SU-DHL-6 (cell line): Measurements from ENCODE around the gene LPGAT1.

Experiments used
- H2AFZ ChIP-seq: fragments of 200-600 bp; sonication (generic); 2 replicates; pipeline ENCODE4 v1.6.1; 2014; ENCODE audit warnings: low read depth, mild to moderate bottlenecking, moderate library complexity, mixed read lengths, antibody characterized with exemption, low read length; ENCODE audit not compliant: severe bottlenecking
- H3F3A ChIP-seq: fragments of 200-600 bp; shearing (Covaris generic); 2 replicates; pipeline ENCODE4 v1.6.0; 2016; ENCODE audit warnings: antibody characterized with exemption, mild to moderate bottlenecking; ENCODE audit not compliant: insufficient read depth
- H3K27ac ChIP-seq: fragments of 200-600 bp; sonication (generic); 2 replicates; pipeline ENCODE4 v1.5.1; 2016; ENCODE audit warnings: low read depth, mild to moderate bottlenecking, low read length, moderate library complexity, mixed read lengths
- H3K27me3 ChIP-seq: fragments of 200-600 bp; sonication (generic), shearing (Covaris generic); 2 replicates; pipeline ENCODE4 v1.6.0; 2014; ENCODE audit warnings: mild to moderate bottlenecking, low read length
- H3K36me3 ChIP-seq: fragments of 200-600 bp; sonication (generic); 2 replicates; pipeline ENCODE4 v1.6.1; 2014; ENCODE audit warnings: mild to moderate bottlenecking, low read length, mixed read lengths
- H3K4me2 ChIP-seq: fragments of 300-600, 200-600 bp; shearing (Covaris generic), sonication (generic); 2 replicates; pipeline ENCODE4 v1.6.0; 2014; ENCODE audit warnings: low read length, low read depth, mild to moderate bottlenecking; ENCODE audit not compliant: poor library complexity, severe bottlenecking
- H3K4me3 ChIP-seq: fragments of 200-600 bp; sonication (generic); 2 replicates; pipeline ENCODE4 v1.5.1; 2014; ENCODE audit warnings: antibody characterized with exemption, low read length, mild to moderate bottlenecking, mixed read lengths; ENCODE audit not compliant: insufficient read depth, poor library complexity, severe bottlenecking
- H3K79me2 ChIP-seq: fragments of 200-600 bp; sonication (generic); 2 replicates; pipeline ENCODE4 v1.6.1; 2014; ENCODE audit warnings: mild to moderate bottlenecking, low read length, moderate library complexity; ENCODE audit not compliant: insufficient read depth
- H3K9ac ChIP-seq: fragments of 200-600 bp; sonication (generic); 2 replicates; pipeline ENCODE4 v1.7.0; 2014; ENCODE audit warnings: mild to moderate bottlenecking, low read length
- H3K9me2 ChIP-seq: fragments of 200-600 bp; sonication (generic); replicated peaks from 2 replicates; pipeline ENCODE4 v1.6.1; 2014; ENCODE audit warnings: low read length; ENCODE audit not compliant: insufficient read depth
- H3K9me3 ChIP-seq: fragments of 200-600 bp; sonication (generic); 2 replicates; pipeline ENCODE4 v1.6.1; 2014; ENCODE audit warnings: low read length, mixed read lengths; ENCODE audit not compliant: insufficient read depth
- H4K20me1 ChIP-seq: fragments of 200-600 bp; sonication (generic); 2 replicates; pipeline ENCODE4 v1.6.1; 2014; ENCODE audit warnings: low read depth, mild to moderate bottlenecking, antibody characterized with exemption, low read length, moderate library complexity, mixed read lengths
- EZH2phosphoT487 ChIP-seq: fragments of 200-600 bp; sonication (generic), shearing (Covaris generic); conservative IDR thresholded peaks from 2 replicates; pipeline ENCODE4 v1.6.1; 2018; ENCODE audit warnings: mild to moderate bottlenecking, antibody characterized with exemption, low read length, moderate library complexity, mixed read lengths
- TF ChIP-seq, protein P1 (sequence below): fragments of 200-600 bp; sonication (generic); IDR thresholded peaks from one replicate; pipeline ENCODE4 v1.5.1; 2017; ENCODE audit warnings: antibody characterized with exemption, mild to moderate bottlenecking, low read length, moderate library complexity; ENCODE audit not compliant: insufficient read depth, poor library complexity, severe bottlenecking

Gene LPGAT1

GRCh38 chr1:211714154-211714553, 116.4 kb downstream of the LPGAT1 start:
- no peak overlapping the region for H2AFZ ChIP-seq
- no peak overlapping the region for H3K9ac ChIP-seq
- H3K9me2 ChIP-seq = no peaks in the 10 kb centered on the region
- no peaks in the 10 kb centered on the region for H4K20me1 ChIP-seq
- H3K36me3 ChIP-seq = no peaks in the 10 kb centered on the region
- H3F3A ChIP-seq = no peaks in the 10 kb centered on the region
- no peaks in the 10 kb centered on the region for H3K9me3 ChIP-seq
- no peaks in the 10 kb centered on the region for H3K27me3 ChIP-seq
- TF ChIP-seq, protein P1, sequence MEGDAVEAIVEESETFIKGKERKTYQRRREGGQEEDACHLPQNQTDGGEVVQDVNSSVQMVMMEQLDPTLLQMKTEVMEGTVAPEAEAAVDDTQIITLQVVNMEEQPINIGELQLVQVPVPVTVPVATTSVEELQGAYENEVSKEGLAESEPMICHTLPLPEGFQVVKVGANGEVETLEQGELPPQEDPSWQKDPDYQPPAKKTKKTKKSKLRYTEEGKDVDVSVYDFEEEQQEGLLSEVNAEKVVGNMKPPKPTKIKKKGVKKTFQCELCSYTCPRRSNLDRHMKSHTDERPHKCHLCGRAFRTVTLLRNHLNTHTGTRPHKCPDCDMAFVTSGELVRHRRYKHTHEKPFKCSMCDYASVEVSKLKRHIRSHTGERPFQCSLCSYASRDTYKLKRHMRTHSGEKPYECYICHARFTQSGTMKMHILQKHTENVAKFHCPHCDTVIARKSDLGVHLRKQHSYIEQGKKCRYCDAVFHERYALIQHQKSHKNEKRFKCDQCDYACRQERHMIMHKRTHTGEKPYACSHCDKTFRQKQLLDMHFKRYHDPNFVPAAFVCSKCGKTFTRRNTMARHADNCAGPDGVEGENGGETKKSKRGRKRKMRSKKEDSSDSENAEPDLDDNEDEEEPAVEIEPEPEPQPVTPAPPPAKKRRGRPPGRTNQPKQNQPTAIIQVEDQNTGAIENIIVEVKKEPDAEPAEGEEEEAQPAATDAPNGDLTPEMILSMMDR = no peak
- no peak for TF ChIP-seq EZH2phosphoT487
- H3K27ac ChIP-seq = no peak overlapping the region
- H3K79me2 ChIP-seq = no peaks in the 10 kb centered on the region
- H3K4me3 ChIP-seq = no peak overlapping the region
- no peak overlapping the region for H3K4me2 ChIP-seq

- no peak overlapping the region for H3K9ac ChIP-seq
- H3K27ac ChIP-seq = no peak overlapping the region
- no peak overlapping the region for H3K4me3 ChIP-seq
- no peaks in the 10 kb centered on the region for H3K9me3 ChIP-seq
- H3K4me2 ChIP-seq = no peak overlapping the region
- no peaks in the 10 kb centered on the region for H3F3A ChIP-seq
- no peaks in the 10 kb centered on the region for H3K27me3 ChIP-seq
- no peak overlapping the region for H2AFZ ChIP-seq
- TF ChIP-seq, protein P1 = no peak
- TF ChIP-seq EZH2phosphoT487 = no peak
- H3K36me3 ChIP-seq = no peaks in the 10 kb centered on the region
- H4K20me1 ChIP-seq = no peaks in the 10 kb centered on the region
- H3K9me2 ChIP-seq = no peaks in the 10 kb centered on the region
- H3K79me2 ChIP-seq = no peaks in the 10 kb centered on the region
Measured at GRCh38 chr1:211713231-211713630, 117.3 kb downstream of the LPGAT1 start.

- TF ChIP-seq EZH2phosphoT487 = no peak
- TF ChIP-seq, protein P1 = no peak
- Histone ChIP-seq H4K20me1 (no peaks in the 10 kb centered on the region), H3F3A (no peaks in the 10 kb centered on the region), H3K27ac (no peak overlapping the region), H3K4me2 (no peak overlapping the region), H3K4me3 (no peak overlapping the region), H3K9me2 (no peaks in the 10 kb centered on the region), H3K9me3 (no peaks in the 10 kb centered on the region), H3K79me2 (no peaks in the 10 kb centered on the region), H3K36me3 (no peaks in the 10 kb centered on the region), H2AFZ (no peak overlapping the region), H3K9ac (no peak overlapping the region), H3K27me3 (no peaks in the 10 kb centered on the region)
Measured at GRCh38 chr1:211711315-211711705, 119.3 kb downstream of the LPGAT1 start.
